ENCODE measurements around the gene PCYT2. TPM values are rescaled to one million over a fixed set of nuclear protein-coding genes. Genes with fewer than 3 reads are reported as not detected.

The PCYT2 gene
- total RNA-seq, 1 donor from 2014 or later: 39.7 TPM

DNA sequence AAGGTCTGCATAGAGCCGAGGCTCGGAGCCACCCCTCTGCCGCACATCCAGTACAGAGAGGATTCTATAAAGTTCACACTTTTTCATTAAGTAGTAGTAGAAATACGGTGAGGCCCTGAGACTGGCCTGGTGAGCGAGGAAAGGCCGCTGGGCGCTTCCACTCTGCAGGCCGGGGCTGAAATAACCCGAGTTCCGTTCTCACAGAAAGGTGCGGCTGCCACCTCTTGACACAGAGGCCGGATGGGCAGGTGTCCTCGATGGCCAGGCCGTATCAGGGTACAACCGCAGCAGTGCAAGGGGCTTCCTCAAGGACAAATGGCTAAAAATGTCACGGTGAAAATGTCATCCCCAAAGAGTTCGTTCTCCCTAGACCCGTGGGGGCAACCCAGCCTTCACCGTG lies 770 bp upstream of the PCYT2 start:
- DNase-seq (no peak), ATAC-seq (no peak)
- H3K27me3 ChIP-seq (ENCODE audit: low read depth): no peaks in the 10 kb centered on the region
- TF ChIP-seq, protein P1, sequence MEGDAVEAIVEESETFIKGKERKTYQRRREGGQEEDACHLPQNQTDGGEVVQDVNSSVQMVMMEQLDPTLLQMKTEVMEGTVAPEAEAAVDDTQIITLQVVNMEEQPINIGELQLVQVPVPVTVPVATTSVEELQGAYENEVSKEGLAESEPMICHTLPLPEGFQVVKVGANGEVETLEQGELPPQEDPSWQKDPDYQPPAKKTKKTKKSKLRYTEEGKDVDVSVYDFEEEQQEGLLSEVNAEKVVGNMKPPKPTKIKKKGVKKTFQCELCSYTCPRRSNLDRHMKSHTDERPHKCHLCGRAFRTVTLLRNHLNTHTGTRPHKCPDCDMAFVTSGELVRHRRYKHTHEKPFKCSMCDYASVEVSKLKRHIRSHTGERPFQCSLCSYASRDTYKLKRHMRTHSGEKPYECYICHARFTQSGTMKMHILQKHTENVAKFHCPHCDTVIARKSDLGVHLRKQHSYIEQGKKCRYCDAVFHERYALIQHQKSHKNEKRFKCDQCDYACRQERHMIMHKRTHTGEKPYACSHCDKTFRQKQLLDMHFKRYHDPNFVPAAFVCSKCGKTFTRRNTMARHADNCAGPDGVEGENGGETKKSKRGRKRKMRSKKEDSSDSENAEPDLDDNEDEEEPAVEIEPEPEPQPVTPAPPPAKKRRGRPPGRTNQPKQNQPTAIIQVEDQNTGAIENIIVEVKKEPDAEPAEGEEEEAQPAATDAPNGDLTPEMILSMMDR (IDR thresholded peaks at IDR 0.05): no peak
- peak overlapping the region; percentile 17 for H3K4me3 ChIP-seq
- intact Hi-C loops (cut with DNase I): no loop called here
- H3K9me3 ChIP-seq: no peaks in the 10 kb centered on the region
- peak overlapping the region; percentile 53 for H3K27ac ChIP-seq
- peaks cover 57% of the 10 kb centered on the region for H3K36me3 ChIP-seq
- peaks cover 28% of the 10 kb centered on the region for H3K4me1 ChIP-seq

DNA sequence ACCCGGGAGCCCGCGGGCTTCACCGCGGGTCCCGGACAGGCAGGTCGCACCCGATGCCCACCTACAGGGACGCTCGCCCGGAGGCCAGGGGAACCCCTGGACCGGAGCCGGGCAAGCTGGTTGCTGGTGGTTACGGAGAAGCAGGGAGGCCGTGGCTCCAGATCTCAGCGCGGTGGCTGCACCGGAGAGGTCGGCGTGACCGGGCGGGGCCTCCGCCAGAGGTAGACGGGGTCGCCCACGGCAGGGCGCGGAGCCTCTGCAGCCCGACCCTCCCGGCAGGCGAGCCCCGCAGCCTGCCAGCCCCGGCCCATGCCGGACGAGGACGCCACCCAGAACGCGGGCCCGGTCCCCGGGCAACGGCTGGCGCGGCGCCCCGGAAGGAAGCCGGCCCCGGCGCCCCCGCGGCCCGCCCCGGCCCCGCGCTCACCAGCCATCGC lies 341 bp downstream of the PCYT2 start:
- intact Hi-C loops (cut with DNase I): no loop called here
- Histone ChIP-seq H3K36me3 (peaks cover 67% of the 10 kb centered on the region), H3K4me3 (peak overlapping the region; percentile 81), H3K27me3 (ENCODE audit: low read depth) (no peaks in the 10 kb centered on the region), H3K9me3 (no peaks in the 10 kb centered on the region), H3K27ac (peak overlapping the region; percentile 68), H3K4me1 (peaks cover 17% of the 10 kb centered on the region)
- TF ChIP-seq, protein P1 (IDR thresholded peaks at IDR 0.05): no peak
- ATAC-seq: peak in 1 of 2 donors; percentile 4
- DNase-seq: no peak

DNA sequence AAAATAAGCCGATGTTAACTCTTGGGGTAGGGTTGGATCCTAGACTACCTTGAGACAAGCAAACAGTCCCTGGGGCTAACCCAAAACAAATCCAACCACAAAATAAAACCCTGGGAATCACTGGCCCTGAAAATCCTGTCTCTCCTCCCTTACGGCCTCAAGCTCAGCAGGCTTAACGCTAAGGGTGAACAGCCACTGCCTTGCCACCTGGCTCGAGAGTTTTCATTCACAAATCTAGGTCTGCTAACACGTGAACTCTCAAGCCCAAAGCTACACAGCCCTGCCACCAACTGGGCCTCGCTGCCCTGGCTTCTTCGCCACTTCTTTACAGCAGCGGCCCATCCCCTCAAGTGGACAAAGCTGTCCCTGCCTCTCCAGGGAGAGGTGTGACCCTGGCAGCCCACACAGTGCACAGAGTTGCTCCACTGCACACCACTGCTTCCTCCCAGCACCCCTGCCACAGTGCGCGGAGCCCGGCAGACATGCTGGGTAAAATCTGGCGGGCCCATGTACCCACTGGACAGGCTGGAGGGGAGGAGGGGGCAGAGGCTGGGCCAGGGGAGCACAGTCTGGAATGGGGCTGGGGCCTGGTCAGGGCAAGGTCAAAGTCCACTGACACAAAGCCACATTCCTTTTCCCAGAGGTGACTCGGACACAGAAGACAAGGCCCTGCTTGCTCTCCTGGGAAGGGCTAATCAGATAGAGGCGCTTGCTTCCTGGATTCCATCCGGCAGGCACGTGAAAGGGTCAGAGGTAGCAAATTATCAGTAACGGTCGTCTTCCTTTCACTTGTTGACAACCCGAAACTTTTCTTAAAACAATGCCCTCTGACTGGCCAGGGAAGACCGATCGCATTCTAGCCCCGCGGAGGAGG lies 996 bp downstream of the PCYT2 start:
- H3K36me3 ChIP-seq: peaks cover 66% of the 10 kb centered on the region
- TF ChIP-seq, protein P1 (IDR thresholded peaks at IDR 0.05): no peak
- peak overlapping the region; percentile 81 for H3K4me3 ChIP-seq
- H3K4me1 ChIP-seq: peaks cover 15% of the 10 kb centered on the region
- intact Hi-C loops (cut with DNase I): no loop called here
- no peak for ATAC-seq
- H3K27me3 ChIP-seq (ENCODE audit: low read depth): no peaks in the 10 kb centered on the region
- H3K27ac ChIP-seq: peak overlapping the region; percentile 68
- no peak for DNase-seq
- no peaks in the 10 kb centered on the region for H3K9me3 ChIP-seq

DNA sequence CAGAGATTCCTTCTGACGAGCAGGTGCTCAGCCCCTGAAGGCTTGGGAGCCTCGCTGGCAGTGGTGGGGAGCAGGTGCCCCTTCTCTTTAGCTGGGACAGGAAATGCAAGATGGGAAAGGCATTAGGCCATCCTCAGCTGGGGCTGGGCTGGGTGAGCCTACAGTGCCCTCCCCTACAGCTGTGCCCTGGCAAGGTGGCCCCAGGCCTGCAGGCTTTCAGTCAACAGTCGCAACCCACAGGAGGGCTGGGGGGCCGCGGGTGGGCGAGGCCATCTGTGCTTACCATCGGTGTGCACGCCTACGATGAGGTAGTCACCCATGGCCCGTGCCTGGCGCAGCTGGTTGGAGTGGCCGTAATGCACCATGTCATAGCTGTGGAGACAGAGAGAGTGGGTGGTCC lies 2.0 kb downstream of the PCYT2 start:
- Histone ChIP-seq H3K4me1 (peaks cover 15% of the 10 kb centered on the region), H3K4me3 (no peak overlapping the region), H3K9me3 (no peaks in the 10 kb centered on the region), H3K36me3 (peaks cover 65% of the 10 kb centered on the region), H3K27me3 (ENCODE audit: low read depth) (no peaks in the 10 kb centered on the region), H3K27ac (no peak overlapping the region)
- ATAC-seq (no peak), DNase-seq (no peak)
- TF ChIP-seq, protein P1 (IDR thresholded peaks at IDR 0.05): no peak
- intact Hi-C loops (cut with DNase I): no loop called here

DNA sequence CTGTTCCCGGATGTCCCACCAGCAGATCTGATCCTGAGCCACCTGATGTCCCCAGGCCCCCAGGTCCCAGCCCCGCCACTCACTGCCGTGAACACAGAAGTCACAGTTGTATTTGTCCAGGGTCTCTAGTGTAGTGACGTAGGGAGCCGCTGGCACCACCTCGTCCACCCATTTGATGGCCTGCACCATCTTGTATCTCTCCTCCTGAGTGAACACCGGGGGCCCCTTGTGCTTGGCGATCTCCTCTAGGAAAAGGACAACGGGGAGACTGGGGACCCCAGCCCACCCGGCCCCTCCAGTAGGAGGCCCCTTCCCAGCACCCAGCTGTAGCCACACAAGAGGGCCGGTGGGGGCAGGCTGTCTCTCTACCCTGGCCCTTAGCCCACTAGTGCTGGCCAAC lies 2.4 kb downstream of the PCYT2 start:
- H3K27ac ChIP-seq: no peak overlapping the region
- H3K27me3 ChIP-seq (ENCODE audit: low read depth): no peaks in the 10 kb centered on the region
- intact Hi-C loops (cut with DNase I): no loop called here
- ATAC-seq: no peak
- DNase-seq: no peak
- TF ChIP-seq, protein P1 (IDR thresholded peaks at IDR 0.05): no peak
- peaks cover 15% of the 10 kb centered on the region for H3K4me1 ChIP-seq
- H3K9me3 ChIP-seq: no peaks in the 10 kb centered on the region
- H3K36me3 ChIP-seq: peaks cover 60% of the 10 kb centered on the region
- H3K4me3 ChIP-seq: no peak overlapping the region

Data from lower lobe of right lung (tissue), 2 donors.